HepG2 (cell line): ENCODE results near the gene MTIF2. TPM values are rescaled to one million over a fixed set of nuclear protein-coding genes. Genes with fewer than 3 reads are reported as not detected.
"Not testable (repeated sequence)": the region's sequence is repeated elsewhere in the genome, so short reads cannot be mapped to it uniquely, and the experiment has no call there.

Experiments
- ATAC-seq: fragments of 200-7000 bp; cut with Tn5 transposase; 3 replicates; pipeline ENCODE4 v1.9.1; 2020; ENCODE audit warnings: mild to moderate bottlenecking, moderate library complexity
- BruUV-seq: library from RNA; stranded (reverse); fragments of 400-500 nt; replicated peaks from 2 replicates; lab custom pipeline; 2021; lab: Mats Ljungman, UMichigan
- CTCF ChIA-PET: fragments of 300-600 bp; formaldehyde crosslinking; extraction: SDS; loops from one replicate; lab custom pipeline; 2021; ENCODE audit warnings: low total read pairs, inconsistent platforms, low intra/inter-chr PET ratio; lab: Yijun Ruan, JAX
- POLR2A ChIA-PET: fragments of 350-600 bp; sonication (Branson Sonifier 250); formaldehyde crosslinking; loops from one replicate; lab custom pipeline; 2020; ENCODE audit warnings: antibody characterized with exemption, inconsistent platforms; lab: Yijun Ruan, JAX
- DNase-seq: peaks from one replicate; pipeline ENCODE4 v3.0.0-alpha.2; 2015; ENCODE audit warnings: low spot score
- FAIRE-seq: peaks from 3 replicates; lab custom pipeline; 2011; peaks lifted over from hg19 to GRCh38; lab: Jason Lieb, UNC
- H2AFZ ChIP-seq: one replicate; pipeline ENCODE4 v1.6.1; 2011; ENCODE audit warnings: low read length, inconsistent platforms
- H3K27ac ChIP-seq: fragments of 300-600 bp; 3 replicates; pipeline ENCODE4 v1.8.0; 2011; ENCODE audit warnings: mixed run types, mild to moderate bottlenecking, mixed read lengths, low read length, inconsistent platforms; ENCODE audit not compliant: insufficient read depth; ENCODE audit errors: extremely low read length
- H3K27me3 ChIP-seq, 2 experiments: fragments of 200-600 bp in 1 of 2; 2 replicates in 1 of 2; 3 replicates in 1 of 2; pipeline versions ENCODE4 v1.6.0 to v1.8.0; 2011; ENCODE audit warnings: low read length in 2 of 2, mild to moderate bottlenecking in 2 of 2, moderate library complexity in 2 of 2, inconsistent platforms in 1 of 2; ENCODE audit not compliant: insufficient read depth in 2 of 2, control insufficient read depth in 1 of 2
- H3K36me3 ChIP-seq, 2 experiments: fragments of 200-600 bp in 1 of 2; replicated peaks in 1 of 2; 2 replicates in 1 of 2; 3 replicates in 1 of 2; pipeline versions ENCODE4 v1.5.1 to v1.8.0; 2011; ENCODE audit warnings: low read length in 2 of 2, inconsistent platforms in 1 of 2; ENCODE audit not compliant: insufficient read depth in 2 of 2, control insufficient read depth in 1 of 2
- H3K4me1 ChIP-seq: 2 replicates; pipeline ENCODE4 v1.5.1; 2012; ENCODE audit warnings: low read length, inconsistent platforms; ENCODE audit not compliant: insufficient read depth
- H3K4me2 ChIP-seq: 2 replicates; pipeline ENCODE4 v1.6.0; 2011; ENCODE audit warnings: low read depth, low read length, inconsistent platforms
- H3K4me3 ChIP-seq, 3 experiments: fragments of 200-600 bp in 1 of 3; sonication (generic), shearing (Covaris generic) in 1 of 3; replicated peaks in 1 of 3; 2 replicates each; pipeline ENCODE4 v1.5.1; 2011 to 2016; ENCODE audit warnings: low read length in 3 of 3, inconsistent platforms in 2 of 3, low read depth in 2 of 3, mild to moderate bottlenecking in 2 of 3, control low read depth in 1 of 3, mixed read lengths in 1 of 3; ENCODE audit not compliant: insufficient read depth in 1 of 3
- H3K79me2 ChIP-seq: one replicate; pipeline ENCODE4 v1.6.1; 2011; ENCODE audit warnings: low read length, inconsistent platforms; ENCODE audit not compliant: insufficient read depth
- H3K9ac ChIP-seq: 2 replicates; pipeline ENCODE4 v1.6.0; 2011; ENCODE audit warnings: mild to moderate bottlenecking, low read depth, low read length, inconsistent platforms; ENCODE audit not compliant: insufficient read depth
- H3K9me3 ChIP-seq: 2 replicates; pipeline ENCODE4 v1.5.1; 2012; ENCODE audit warnings: mild to moderate bottlenecking, low read length
- H4K20me1 ChIP-seq: 2 replicates; pipeline ENCODE4 v1.6.0; 2011; ENCODE audit warnings: inconsistent platforms, mild to moderate bottlenecking, low read length, moderate library complexity; ENCODE audit not compliant: insufficient read depth
- AHR ChIP-seq: IDR thresholded peaks from 2 replicates; pipeline ENCODE4 v1.6.1; 2018; ENCODE audit warnings: missing genetic modification reagents, missing compliant biosample characterization
- CENPT ChIP-seq: sonication (generic); formaldehyde crosslinking; IDR thresholded peaks from 2 replicates; pipeline ENCODE4 v1.8.0; 2022; ENCODE audit warnings: low read depth, mild to moderate bottlenecking, moderate library complexity, missing genetic modification reagents
- FOXK2 ChIP-seq: fragments of 450-650 bp; IDR thresholded peaks from 2 replicates; pipeline ENCODE4 v1.6.1; 2016
- REPIN1 ChIP-seq: sonication (generic); formaldehyde crosslinking; IDR thresholded peaks from 2 replicates; pipeline ENCODE4 v1.8.0; 2022; ENCODE audit warnings: missing genetic modification reagents, low read depth, mild to moderate bottlenecking, borderline replicate concordance
- TBL1XR1 ChIP-seq: fragments of 150-350 bp; IDR thresholded peaks from 2 replicates; pipeline ENCODE4 v1.6.1; 2014; ENCODE audit warnings: borderline replicate concordance, low read length; ENCODE audit not compliant: partially characterized antibody
- ZNF280D ChIP-seq: sonication (generic); formaldehyde crosslinking; IDR thresholded peaks from 2 replicates; pipeline ENCODE4 v1.5.1; 2020; ENCODE audit warnings: mild to moderate bottlenecking, missing genetic modification reagents
- ZNF652 ChIP-seq: IDR thresholded peaks from 2 replicates; pipeline ENCODE4 v1.6.1; 2016; ENCODE audit warnings: low read depth, borderline replicate concordance
- ZNF687 ChIP-seq: sonication (generic); formaldehyde crosslinking; IDR thresholded peaks from 2 replicates; pipeline ENCODE4 v1.5.1; 2020; ENCODE audit warnings: mild to moderate bottlenecking, missing genetic modification reagents, moderate library complexity
- WGBS: methylation state at CpG from one replicate; pipeline ENCODE4 v1.1.6; 2017; ENCODE audit warnings: low lambda C conversion rate; 5-methylcytosine and 5-hydroxymethylcytosine counted together
- in situ Hi-C: cut with HindIII; loops from 2 replicates; pipeline ENCODE4 v1.10.0; 2017; ENCODE audit warnings: low pct_unique_long_range_greater_than_20kb; ENCODE audit not compliant: extremely low pct_ligation_motif_present
- intact Hi-C: fragments of 100-400 bp; cut with micrococcal nuclease; formaldehyde crosslinking; loops from one replicate; pipeline ENCODE4 v1.10.0; 2022; ENCODE audit not compliant: unreplicated experiment
- polyA plus RNA-seq, 8 experiments: library from polyadenylated mRNA; depleted of rRNA in 3 of 8; stranded (reverse) in 7 of 8; unstranded in 1 of 8; fragments of >200 nt; fragmentation: Illumina TruSeq in 4 of 8; extraction: Trizol in 4 of 8; gene quantifications; 2 replicates each; pipeline versions ENCODE4 v1.2.1 to v1.2.3, GENCODE V29; 2011 to 2016; ENCODE audit warnings: low read depth in 4 of 8, missing spikeins in 1 of 8, mixed read lengths in 1 of 8; ENCODE audit not compliant: insufficient read depth in 1 of 8
- total RNA-seq, 5 experiments: library from RNA; depleted of rRNA; stranded (reverse); fragments of >200 nt; fragmentation: Illumina TruSeq; extraction: Trizol; gene quantifications; 2 replicates each; pipeline ENCODE4 v1.2.3, GENCODE V29; 2016; ENCODE audit warnings: low read depth in 1 of 5
- TF ChIP-seq, protein P1 (sequence below): sonication (generic); formaldehyde crosslinking; IDR thresholded peaks from 2 replicates; pipeline ENCODE4 v1.5.0; 2020; ENCODE audit warnings: mild to moderate bottlenecking, missing genetic modification reagents

MTIF2 gene
- total and polyA plus RNA-seq, 2 of the 13 experiments (the other 11 are each of a cell fraction or from before 2014, with no cell fraction given), result 32.1 to 92.1 TPM

GRCh38 chr2:55282110-55282917 lies 13.3 kb upstream of the MTIF2 start (continued):
- TF ChIP-seq FOXK2 (no peak), CENPT (CRISPR knock-in tag) (peak; percentile 98), ZNF280D (CRISPR knock-in tag) (peak; percentile 98), REPIN1 (peak; percentile 96), AHR (CRISPR knock-in tag) (peak; percentile 92), TBL1XR1 (no peak), ZNF687 (CRISPR knock-in tag) (peak; percentile 100), ZNF652 (CRISPR knock-in tag) (no peak)
- TF ChIP-seq, protein P1, sequence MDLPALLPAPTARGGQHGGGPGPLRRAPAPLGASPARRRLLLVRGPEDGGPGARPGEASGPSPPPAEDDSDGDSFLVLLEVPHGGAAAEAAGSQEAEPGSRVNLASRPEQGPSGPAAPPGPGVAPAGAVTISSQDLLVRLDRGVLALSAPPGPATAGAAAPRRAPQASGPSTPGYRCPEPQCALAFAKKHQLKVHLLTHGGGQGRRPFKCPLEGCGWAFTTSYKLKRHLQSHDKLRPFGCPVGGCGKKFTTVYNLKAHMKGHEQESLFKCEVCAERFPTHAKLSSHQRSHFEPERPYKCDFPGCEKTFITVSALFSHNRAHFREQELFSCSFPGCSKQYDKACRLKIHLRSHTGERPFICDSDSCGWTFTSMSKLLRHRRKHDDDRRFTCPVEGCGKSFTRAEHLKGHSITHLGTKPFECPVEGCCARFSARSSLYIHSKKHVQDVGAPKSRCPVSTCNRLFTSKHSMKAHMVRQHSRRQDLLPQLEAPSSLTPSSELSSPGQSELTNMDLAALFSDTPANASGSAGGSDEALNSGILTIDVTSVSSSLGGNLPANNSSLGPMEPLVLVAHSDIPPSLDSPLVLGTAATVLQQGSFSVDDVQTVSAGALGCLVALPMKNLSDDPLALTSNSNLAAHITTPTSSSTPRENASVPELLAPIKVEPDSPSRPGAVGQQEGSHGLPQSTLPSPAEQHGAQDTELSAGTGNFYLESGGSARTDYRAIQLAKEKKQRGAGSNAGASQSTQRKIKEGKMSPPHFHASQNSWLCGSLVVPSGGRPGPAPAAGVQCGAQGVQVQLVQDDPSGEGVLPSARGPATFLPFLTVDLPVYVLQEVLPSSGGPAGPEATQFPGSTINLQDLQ (CRISPR knock-in tag), result peak; percentile 73

DNA sequence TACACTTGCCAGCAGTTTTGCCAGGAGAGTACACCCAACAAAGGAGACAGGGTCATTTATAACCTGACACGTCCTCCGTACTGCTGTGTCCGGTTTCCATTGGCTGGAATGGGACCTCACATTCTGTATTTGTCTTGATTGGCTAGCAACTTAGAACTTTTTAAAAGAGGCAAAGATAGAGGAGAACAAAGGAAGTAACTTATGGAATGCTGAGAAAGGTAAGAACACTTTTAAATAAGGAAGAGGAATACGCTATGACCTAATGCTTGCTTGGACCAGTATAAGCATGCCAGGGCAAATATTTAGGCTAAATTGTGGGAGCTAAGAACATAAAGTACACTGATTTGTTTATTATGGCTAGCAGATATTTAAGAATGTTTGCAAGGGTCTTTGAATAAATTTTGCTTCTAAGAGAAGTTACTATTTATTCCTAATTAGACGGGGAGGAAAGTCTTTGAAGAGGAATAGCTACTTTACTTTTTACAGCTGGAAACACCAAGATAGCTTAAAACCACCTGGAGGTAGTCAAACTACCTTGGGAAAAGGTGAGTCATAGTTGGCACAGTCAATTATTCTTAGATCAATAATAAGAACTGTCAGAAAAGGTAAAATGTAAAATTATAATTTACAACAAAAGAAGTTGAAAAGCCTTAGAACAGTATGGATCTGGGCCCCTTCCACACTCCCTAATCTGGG lies 12.0 kb upstream of the MTIF2 start:
- intact Hi-C loops, result loop anchor here (5.0 to 10.0 kb wide), 2 partner anchors 136 to 234 kb away; partner anchors contain the start of genes CCDC88A and CFAP36
- WGBS, result 94% methylated on average over 5 of the region's 5 CpGs
- DNase-seq, H3K4me2 ChIP-seq, H4K20me1 ChIP-seq, ATAC-seq, H3K9me3 ChIP-seq, H3K9ac ChIP-seq, H3K4me3 ChIP-seq, H3K36me3 ChIP-seq, H3K27me3 ChIP-seq, H2AFZ ChIP-seq, CTCF ChIA-PET, H3K79me2 ChIP-seq, FAIRE-seq, in situ Hi-C loops, H3K27ac ChIP-seq: not testable (repeated sequence)
- peaks cover 76% of the 10 kb centered on the region for H3K4me1 ChIP-seq
- BruUV-seq, result TSS peak; percentile 69
- POLR2A ChIA-PET, result interaction anchor here (0.9 to 2.2 kb wide), 6 partner anchors 11 to 238 kb away, joined by 3 to 11 read pairs (median 7); partner anchors contain the start of genes CFAP36, MTIF2, RPS27A and RTN4
